ENCODE measurements around the gene VPS9D1.

DNA sequence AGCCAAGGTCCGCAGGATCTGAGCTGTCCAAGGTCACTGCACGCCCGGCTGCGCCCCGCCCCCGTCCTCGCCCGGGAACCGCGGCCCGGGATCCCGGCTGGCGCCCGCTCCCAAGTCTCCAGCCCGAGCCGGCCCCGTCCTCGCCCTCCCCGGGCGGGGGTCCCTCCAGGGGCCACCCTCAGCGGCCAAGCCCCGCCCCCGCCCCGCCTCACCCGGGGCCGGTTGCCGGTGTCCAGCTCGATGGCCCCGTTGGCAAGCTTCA, 216 bp downstream of the VPS9D1 start:
- TF ChIP-seq, protein P1, sequence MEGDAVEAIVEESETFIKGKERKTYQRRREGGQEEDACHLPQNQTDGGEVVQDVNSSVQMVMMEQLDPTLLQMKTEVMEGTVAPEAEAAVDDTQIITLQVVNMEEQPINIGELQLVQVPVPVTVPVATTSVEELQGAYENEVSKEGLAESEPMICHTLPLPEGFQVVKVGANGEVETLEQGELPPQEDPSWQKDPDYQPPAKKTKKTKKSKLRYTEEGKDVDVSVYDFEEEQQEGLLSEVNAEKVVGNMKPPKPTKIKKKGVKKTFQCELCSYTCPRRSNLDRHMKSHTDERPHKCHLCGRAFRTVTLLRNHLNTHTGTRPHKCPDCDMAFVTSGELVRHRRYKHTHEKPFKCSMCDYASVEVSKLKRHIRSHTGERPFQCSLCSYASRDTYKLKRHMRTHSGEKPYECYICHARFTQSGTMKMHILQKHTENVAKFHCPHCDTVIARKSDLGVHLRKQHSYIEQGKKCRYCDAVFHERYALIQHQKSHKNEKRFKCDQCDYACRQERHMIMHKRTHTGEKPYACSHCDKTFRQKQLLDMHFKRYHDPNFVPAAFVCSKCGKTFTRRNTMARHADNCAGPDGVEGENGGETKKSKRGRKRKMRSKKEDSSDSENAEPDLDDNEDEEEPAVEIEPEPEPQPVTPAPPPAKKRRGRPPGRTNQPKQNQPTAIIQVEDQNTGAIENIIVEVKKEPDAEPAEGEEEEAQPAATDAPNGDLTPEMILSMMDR (IDR thresholded peaks at IDR 0.05): no peak
- TF ChIP-seq POLR2AphosphoS5 (IDR thresholded peaks at IDR 0.05) (no peak), POLR2A (IDR thresholded peaks at IDR 0.05) (no peak), EP300 (IDR thresholded peaks at IDR 0.05) (no peak)
